SU-DHL-6 (cell line): ENCODE data around the gene C1QA.

Experiments used
- CTCF ChIP-seq: fragments of 200-600 bp; sonication (generic); IDR thresholded peaks from one replicate; pipeline ENCODE4 v1.5.1; 2017; ENCODE audit warnings: antibody characterized with exemption, mild to moderate bottlenecking, low read length, moderate library complexity; ENCODE audit not compliant: insufficient read depth, poor library complexity, severe bottlenecking
- EZH2phosphoT487 ChIP-seq: fragments of 200-600 bp; sonication (generic), shearing (Covaris generic); conservative IDR thresholded peaks from 2 replicates; pipeline ENCODE4 v1.6.1; 2018; ENCODE audit warnings: mild to moderate bottlenecking, antibody characterized with exemption, low read length, moderate library complexity, mixed read lengths

- TF ChIP-seq CTCF, result no peak
- TF ChIP-seq EZH2phosphoT487, result no peak
Observed at GRCh38 chr1:22676916-22677583, 40.6 kb downstream of the C1QA start.
